ENCODE measurements around the gene ITGBL1.

DNA sequence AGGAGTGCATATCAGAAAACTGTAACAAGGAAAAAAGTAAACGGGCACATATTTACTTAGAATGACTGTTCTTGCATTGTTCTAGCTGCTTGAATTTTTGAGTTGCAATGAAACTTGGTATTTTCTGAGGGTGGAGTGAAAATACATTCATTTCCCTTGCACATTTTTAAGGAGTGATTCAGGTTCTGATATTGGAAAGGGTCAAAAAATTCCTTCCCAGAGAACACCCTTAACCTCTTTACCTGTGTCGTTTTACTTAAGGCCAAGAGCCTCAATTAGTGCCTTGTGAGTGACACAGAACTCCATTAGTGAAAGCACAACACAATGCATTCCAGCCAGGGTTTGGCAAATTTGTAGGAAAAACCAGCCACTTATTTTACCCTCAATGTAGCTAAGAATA lies 2.3 kb downstream of the ITGBL1 start:
- TF ChIP-seq, protein P1, sequence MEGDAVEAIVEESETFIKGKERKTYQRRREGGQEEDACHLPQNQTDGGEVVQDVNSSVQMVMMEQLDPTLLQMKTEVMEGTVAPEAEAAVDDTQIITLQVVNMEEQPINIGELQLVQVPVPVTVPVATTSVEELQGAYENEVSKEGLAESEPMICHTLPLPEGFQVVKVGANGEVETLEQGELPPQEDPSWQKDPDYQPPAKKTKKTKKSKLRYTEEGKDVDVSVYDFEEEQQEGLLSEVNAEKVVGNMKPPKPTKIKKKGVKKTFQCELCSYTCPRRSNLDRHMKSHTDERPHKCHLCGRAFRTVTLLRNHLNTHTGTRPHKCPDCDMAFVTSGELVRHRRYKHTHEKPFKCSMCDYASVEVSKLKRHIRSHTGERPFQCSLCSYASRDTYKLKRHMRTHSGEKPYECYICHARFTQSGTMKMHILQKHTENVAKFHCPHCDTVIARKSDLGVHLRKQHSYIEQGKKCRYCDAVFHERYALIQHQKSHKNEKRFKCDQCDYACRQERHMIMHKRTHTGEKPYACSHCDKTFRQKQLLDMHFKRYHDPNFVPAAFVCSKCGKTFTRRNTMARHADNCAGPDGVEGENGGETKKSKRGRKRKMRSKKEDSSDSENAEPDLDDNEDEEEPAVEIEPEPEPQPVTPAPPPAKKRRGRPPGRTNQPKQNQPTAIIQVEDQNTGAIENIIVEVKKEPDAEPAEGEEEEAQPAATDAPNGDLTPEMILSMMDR (IDR thresholded peaks at IDR 0.05) = no peak
- no peak for TF ChIP-seq POLR2A (IDR thresholded peaks at IDR 0.05)
